ENCODE data around the gene HPRT1.
A peak's percentile ranks its signal among the peaks of the same experiment; 100 is the strongest.
"Not testable (repeated sequence)": the region's sequence is repeated elsewhere in the genome, so short reads cannot be mapped to it uniquely, and the experiment has no call there.

Gene HPRT1

GRCh38 chrX:134460005-134460861 is at the start of gene HPRT1:
Gene HPRT1, plus strand, starts transcription at chrX:134460165. Its CDS starts 147 bp downstream, at chrX:134460312.
- DNase-seq: peak; percentile 53 to 59

GRCh38 chrX:134416087-134416486 is 43.9 kb upstream of the HPRT1 start:
- DNase-seq: no peak

GRCh38 chrX:134418317-134419113 is 41.5 kb upstream of the HPRT1 start:
- no peak for DNase-seq

- DNase-seq: no peak
Observed at GRCh38 chrX:134419784-134420183, 40.2 kb upstream of the HPRT1 start.

GRCh38 chrX:134423606-134424005 is 36.4 kb upstream of the HPRT1 start:
- DNase-seq: no peak

- DNase-seq: no peak
Observed at GRCh38 chrX:134426281-134426680, 33.7 kb upstream of the HPRT1 start.

- no peak for DNase-seq
Observed at GRCh38 chrX:134431894-134432293, 28.1 kb upstream of the HPRT1 start.

- DNase-seq: no peak
Observed at GRCh38 chrX:134435894-134436293, 24.1 kb upstream of the HPRT1 start.

GRCh38 chrX:134443020-134443419 is 16.9 kb upstream of the HPRT1 start:
- no peak for DNase-seq

- no peak for DNase-seq
Observed at GRCh38 chrX:134443461-134443860, 16.5 kb upstream of the HPRT1 start.

- DNase-seq: no peak
Observed at GRCh38 chrX:134444681-134445080, 15.3 kb upstream of the HPRT1 start.

- no peak for DNase-seq
Observed at GRCh38 chrX:134452596-134452995, 7.4 kb upstream of the HPRT1 start.

GRCh38 chrX:134453631-134454030 is 6.3 kb upstream of the HPRT1 start:
- DNase-seq: no peak

- DNase-seq: no peak
Observed at GRCh38 chrX:134454506-134454905, 5.5 kb upstream of the HPRT1 start.

GRCh38 chrX:134457708-134458107 is 2.3 kb upstream of the HPRT1 start:
- DNase-seq: no peak

GRCh38 chrX:134459683-134460004 is 321 bp upstream of the HPRT1 start:
- peak in 1 of 2 experiments; percentile 32 for DNase-seq

GRCh38 chrX:134460862-134461220 is 876 bp downstream of the HPRT1 start:
- DNase-seq: no peak

GRCh38 chrX:134461437-134461836 is 1.5 kb downstream of the HPRT1 start:
- DNase-seq: no peak

- DNase-seq: no peak
Observed at GRCh38 chrX:134462927-134463326, 3.0 kb downstream of the HPRT1 start.

- not testable (repeated sequence) for DNase-seq
Observed at GRCh38 chrX:134464453-134464852, 4.5 kb downstream of the HPRT1 start.

- DNase-seq: no peak
Observed at GRCh38 chrX:134469486-134469885, 9.5 kb downstream of the HPRT1 start.

GRCh38 chrX:134470013-134470412 is 10.0 kb downstream of the HPRT1 start:
- no peak for DNase-seq

- DNase-seq: no peak
Observed at GRCh38 chrX:134472041-134472440, 12.1 kb downstream of the HPRT1 start.

- no peak for DNase-seq
Observed at GRCh38 chrX:134476284-134476683, 16.3 kb downstream of the HPRT1 start.

Data from NCI-H1930 (cell line).